HCT116 (cell line): ENCODE measurements around the gene DCBLD2.

ENCODE experiments used
- EZH2phosphoT487 ChIP-seq: fragments of 200-600 bp; IDR thresholded peaks from 2 replicates; pipeline ENCODE4 v1.6.1; 2018; ENCODE audit warnings: antibody characterized with exemption, borderline replicate concordance
- POLR2A ChIP-seq: IDR thresholded peaks from 2 replicates; pipeline ENCODE4 v1.7.0; 2011; ENCODE audit warnings: borderline replicate concordance; ENCODE audit not compliant: insufficient read depth, insufficient read length; ENCODE audit errors: extremely low read depth
- TF ChIP-seq, protein P1 (sequence below): IDR thresholded peaks from 2 replicates; pipeline ENCODE4 v1.6.1; 2012
- TF ChIP-seq, protein P2 (sequence below), 3 experiments: fragments of 200-600 bp in 1 of 3; sonication (generic) in 1 of 3; IDR thresholded peaks in 2 of 3; conservative IDR thresholded peaks in 1 of 3; 2 replicates each; pipeline ENCODE4 v1.5.1; 2012 to 2017; ENCODE audit warnings: low read depth in 2 of 3, low read length in 2 of 3, antibody characterized with exemption in 1 of 3, borderline replicate concordance in 1 of 3, control low read depth in 1 of 3, mild to moderate bottlenecking in 1 of 3, mixed read lengths in 1 of 3, mixed run types in 1 of 3, moderate library complexity in 1 of 3; ENCODE audit not compliant: insufficient read depth in 1 of 3

DNA sequence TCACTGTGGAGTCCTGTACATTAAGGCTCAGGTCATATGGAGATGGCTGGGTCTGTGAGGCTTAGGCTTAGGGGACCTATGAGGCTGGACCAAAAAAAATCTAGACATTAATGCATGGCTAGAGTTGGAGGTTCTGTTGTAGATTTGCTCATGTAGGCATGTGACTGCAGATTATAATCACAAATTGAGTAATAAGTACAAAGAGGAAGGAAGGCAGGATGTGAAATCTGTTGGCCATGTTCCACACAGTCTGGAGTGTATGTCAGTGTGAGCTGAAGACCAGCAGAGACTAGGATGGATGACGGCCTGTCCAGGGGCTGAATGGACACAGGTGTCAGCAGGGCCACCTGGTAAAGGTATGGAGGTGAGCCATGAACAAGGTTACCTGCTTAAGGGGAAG, 138.4 kb downstream of the DCBLD2 start, which contains the start of gene ST3GAL6:
- TF ChIP-seq POLR2A (no peak), EZH2phosphoT487 (no peak)
- TF ChIP-seq, protein P1, sequence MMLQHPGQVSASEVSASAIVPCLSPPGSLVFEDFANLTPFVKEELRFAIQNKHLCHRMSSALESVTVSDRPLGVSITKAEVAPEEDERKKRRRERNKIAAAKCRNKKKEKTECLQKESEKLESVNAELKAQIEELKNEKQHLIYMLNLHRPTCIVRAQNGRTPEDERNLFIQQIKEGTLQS = no peak
- TF ChIP-seq, protein P2, sequence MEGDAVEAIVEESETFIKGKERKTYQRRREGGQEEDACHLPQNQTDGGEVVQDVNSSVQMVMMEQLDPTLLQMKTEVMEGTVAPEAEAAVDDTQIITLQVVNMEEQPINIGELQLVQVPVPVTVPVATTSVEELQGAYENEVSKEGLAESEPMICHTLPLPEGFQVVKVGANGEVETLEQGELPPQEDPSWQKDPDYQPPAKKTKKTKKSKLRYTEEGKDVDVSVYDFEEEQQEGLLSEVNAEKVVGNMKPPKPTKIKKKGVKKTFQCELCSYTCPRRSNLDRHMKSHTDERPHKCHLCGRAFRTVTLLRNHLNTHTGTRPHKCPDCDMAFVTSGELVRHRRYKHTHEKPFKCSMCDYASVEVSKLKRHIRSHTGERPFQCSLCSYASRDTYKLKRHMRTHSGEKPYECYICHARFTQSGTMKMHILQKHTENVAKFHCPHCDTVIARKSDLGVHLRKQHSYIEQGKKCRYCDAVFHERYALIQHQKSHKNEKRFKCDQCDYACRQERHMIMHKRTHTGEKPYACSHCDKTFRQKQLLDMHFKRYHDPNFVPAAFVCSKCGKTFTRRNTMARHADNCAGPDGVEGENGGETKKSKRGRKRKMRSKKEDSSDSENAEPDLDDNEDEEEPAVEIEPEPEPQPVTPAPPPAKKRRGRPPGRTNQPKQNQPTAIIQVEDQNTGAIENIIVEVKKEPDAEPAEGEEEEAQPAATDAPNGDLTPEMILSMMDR (IDR thresholded peaks at IDR 0.05 in 2 of 3, conservative IDR thresholded peaks at IDR 0.05 in 1 of 3; ENCODE audit: borderline replicate concordance in 1 of 3, insufficient read depth in 1 of 3, low read depth in 2 of 3, low read length in 2 of 3) = no peak
